HG03460 (cell line): ENCODE measurements around the gene DLGAP1.
"Not testable (repeated sequence)": the region's sequence is repeated elsewhere in the genome, so short reads cannot be mapped to it uniquely, and the experiment has no call there.

Source experiments
- ATAC-seq: cut with Tn5 transposase; IDR thresholded peaks from one replicate; pipeline ENCODE4 v1.9.1; 2021; ENCODE audit not compliant: unreplicated experiment

DLGAP1 gene

GRCh38 chr18:3650521-3651042 lies 804.5 kb downstream of the DLGAP1 start:
- ATAC-seq: not testable (repeated sequence)

- no peak for ATAC-seq
Observed at GRCh38 chr18:3649633-3650426, 805.3 kb downstream of the DLGAP1 start.

GRCh38 chr18:3649135-3649632 lies 805.9 kb downstream of the DLGAP1 start:
- ATAC-seq: no peak

GRCh38 chr18:3648641-3649040 lies 806.5 kb downstream of the DLGAP1 start:
- ATAC-seq: no peak

GRCh38 chr18:3648200-3648599 lies 806.9 kb downstream of the DLGAP1 start:
- no peak for ATAC-seq

GRCh38 chr18:3647636-3648035 lies 807.5 kb downstream of the DLGAP1 start:
- ATAC-seq: no peak

- ATAC-seq: no peak
Observed at GRCh38 chr18:3645384-3646156, 809.5 kb downstream of the DLGAP1 start.

GRCh38 chr18:3634250-3634939 lies 820.7 kb downstream of the DLGAP1 start:
- no peak for ATAC-seq

GRCh38 chr18:3631887-3632286 lies 823.2 kb downstream of the DLGAP1 start:
- no peak for ATAC-seq

GRCh38 chr18:3626929-3627458 lies 828.1 kb downstream of the DLGAP1 start:
- no peak for ATAC-seq

- ATAC-seq: no peak
Observed at GRCh38 chr18:3625742-3626091, 829.4 kb downstream of the DLGAP1 start.

GRCh38 chr18:3624935-3625741 lies 830.0 kb downstream of the DLGAP1 start:
- ATAC-seq: no peak

GRCh38 chr18:3624546-3624934 lies 830.6 kb downstream of the DLGAP1 start:
- no peak for ATAC-seq

- no peak for ATAC-seq
Observed at GRCh38 chr18:3623769-3624545, 831.1 kb downstream of the DLGAP1 start.

- no peak for ATAC-seq
Observed at GRCh38 chr18:3620146-3621119, 834.7 kb downstream of the DLGAP1 start.

- ATAC-seq: no peak
Observed at GRCh38 chr18:3619746-3620145, 835.4 kb downstream of the DLGAP1 start.

- ATAC-seq: no peak
Observed at GRCh38 chr18:3619222-3619621, 835.9 kb downstream of the DLGAP1 start.

- no peak for ATAC-seq
Observed at GRCh38 chr18:3616744-3617143, 838.4 kb downstream of the DLGAP1 start.
